OCI-LY7 (cell line): ENCODE data around the gene CHRNA7. TPM values are rescaled to one million over a fixed set of nuclear protein-coding genes. Genes with fewer than 3 reads are reported as not detected.

Source experiments
- BruUV-seq: library from RNA; stranded (reverse); fragments of 400-500 nt; replicated peaks from 2 replicates; lab custom pipeline; 2021; lab: Mats Ljungman, UMichigan
- CTCF ChIA-PET: fragments of 300-600 bp; sonication (Branson Sonifier 250); formaldehyde crosslinking; loops from one replicate; lab custom pipeline; 2022; ENCODE audit warnings: antibody characterized with exemption; ENCODE audit not compliant: unreplicated experiment; lab: Charles Lee
- POLR2A ChIA-PET: fragments of 300-600 bp; sonication (Branson Sonifier 250); formaldehyde crosslinking; loops from one replicate; lab custom pipeline; 2022; ENCODE audit warnings: antibody characterized with exemption; lab: Charles Lee
- DNase-seq: peaks from one replicate; pipeline ENCODE4 v3.0.0-alpha.2; 2015; ENCODE audit warnings: low spot score
- H2AFZ ChIP-seq: fragments of 200-600 bp; sonication (generic), shearing (Covaris generic); 2 replicates; pipeline ENCODE4 v1.6.1; 2014; ENCODE audit warnings: mild to moderate bottlenecking, antibody characterized with exemption, low read length, moderate library complexity
- H3K27ac ChIP-seq: fragments of 200-600 bp; sonication (generic); 2 replicates; pipeline ENCODE4 v1.5.1; 2014; ENCODE audit warnings: mixed run types, low read depth, mild to moderate bottlenecking, moderate library complexity, low read length, inconsistent platforms; ENCODE audit not compliant: poor library complexity, severe bottlenecking
- H3K36me3 ChIP-seq: fragments of 200-600 bp; sonication (generic); 2 replicates; pipeline ENCODE4 v1.6.1; 2014; ENCODE audit warnings: mild to moderate bottlenecking, antibody characterized with exemption, low read length, moderate library complexity, mixed read lengths; ENCODE audit not compliant: insufficient read depth
- H3K4me1 ChIP-seq: fragments of 200-600 bp; sonication (generic); 2 replicates; pipeline ENCODE4 v1.5.1; 2014; ENCODE audit warnings: mild to moderate bottlenecking, low read length; ENCODE audit not compliant: insufficient read depth, poor library complexity, severe bottlenecking
- H3K4me2 ChIP-seq: fragments of 200-600 bp; sonication (generic); 2 replicates; pipeline ENCODE4 v1.6.1; 2014; ENCODE audit warnings: mild to moderate bottlenecking, low read length
- H3K4me3 ChIP-seq: fragments of 200-600 bp; sonication (generic); 2 replicates; pipeline ENCODE4 v1.5.1; 2014; ENCODE audit warnings: mild to moderate bottlenecking, low read depth, low read length; ENCODE audit not compliant: poor library complexity, severe bottlenecking
- H3K79me2 ChIP-seq: fragments of 200-600 bp; sonication (generic); 2 replicates; pipeline ENCODE4 v1.6.1; 2016; ENCODE audit warnings: low read depth, mild to moderate bottlenecking, low read length, moderate library complexity, mixed read lengths; ENCODE audit not compliant: insufficient read depth
- H3K9me2 ChIP-seq: fragments of 200-600 bp; sonication (generic); 2 replicates; pipeline ENCODE4 v1.6.1; 2016; ENCODE audit warnings: mild to moderate bottlenecking, low read length, mixed read lengths; ENCODE audit not compliant: insufficient read depth
- H3K9me3 ChIP-seq: fragments of 200-600 bp; sonication (generic); 2 replicates; pipeline ENCODE4 v1.6.1; 2014; ENCODE audit warnings: mild to moderate bottlenecking, mixed run types, low read length, mixed read lengths
- H4K20me1 ChIP-seq: fragments of 200-600 bp; sonication (generic); 2 replicates; pipeline ENCODE4 v1.6.1; 2014; ENCODE audit warnings: mild to moderate bottlenecking, antibody characterized with exemption, low read length, moderate library complexity, mixed read lengths; ENCODE audit not compliant: insufficient read depth
- CTCF ChIP-seq: fragments of 200-600 bp; sonication (generic); conservative IDR thresholded peaks from 2 replicates; pipeline ENCODE4 v1.5.1; 2014; ENCODE audit warnings: mild to moderate bottlenecking, antibody characterized with exemption, low read length, moderate library complexity, mixed read lengths
- EZH2phosphoT487 ChIP-seq: fragments of 200-600 bp; sonication (generic); IDR thresholded peaks from 2 replicates; pipeline ENCODE4 v1.6.1; 2018; ENCODE audit warnings: low read depth, borderline replicate concordance, mild to moderate bottlenecking, mixed run types, antibody characterized with exemption, low read length, moderate library complexity, mixed read lengths
- intact Hi-C: fragments of 100-400 bp; cut with micrococcal nuclease; formaldehyde crosslinking; loops from one replicate; pipeline ENCODE4 v1.10.0; 2022; ENCODE audit not compliant: unreplicated experiment
- total RNA-seq, 2 experiments: library from RNA; depleted of rRNA in 1 of 2; stranded (reverse); fragments of >200 nt in 1 of 2; shearing (Covaris generic) in 1 of 2; gene quantifications; 2 replicates each; pipeline ENCODE4 v1.2.3, GENCODE V29; 2014 to 2022

The CHRNA7 gene
- total RNA-seq, 2 experiments from 2014 or later: not detected

DNA sequence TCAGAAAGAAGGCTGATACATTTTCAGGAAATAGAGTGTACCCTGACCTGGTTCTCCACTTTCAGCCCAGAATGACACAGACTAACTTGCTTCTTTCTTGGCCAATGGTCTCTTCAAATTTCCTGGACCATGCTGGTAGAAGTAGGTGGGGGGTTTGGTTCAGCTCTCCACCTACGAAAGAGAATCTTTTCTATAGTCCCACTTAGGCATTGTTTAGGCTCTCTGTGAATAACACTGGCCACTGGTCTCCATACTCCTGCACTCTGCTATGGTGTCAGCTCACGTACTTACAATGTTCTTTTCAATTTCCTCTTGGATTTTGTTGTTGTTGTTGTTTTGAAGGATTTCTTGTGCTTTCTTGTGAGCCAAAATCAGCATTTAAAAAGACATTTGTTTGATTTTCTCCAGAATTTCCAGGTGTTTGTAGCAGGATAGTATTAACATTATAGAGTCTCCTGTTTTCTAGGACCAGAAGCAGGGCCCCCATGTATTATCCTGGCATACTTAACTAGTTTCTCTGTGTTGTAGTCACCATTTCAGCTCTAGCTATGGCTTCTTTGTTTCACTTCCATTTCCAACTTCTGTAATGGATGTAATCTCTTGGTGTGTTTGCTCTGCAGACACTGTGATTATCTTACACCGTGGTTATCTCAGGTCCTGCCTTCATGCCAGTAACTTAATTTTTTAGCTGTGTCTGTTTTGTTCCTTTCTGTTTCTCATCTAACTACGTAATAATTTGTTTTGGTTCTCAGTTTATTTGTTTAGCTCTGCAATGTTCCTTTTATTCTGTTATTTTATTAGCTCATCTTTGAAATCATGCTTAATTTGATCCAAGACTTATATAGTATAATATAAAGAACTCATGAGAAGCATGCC lies 61.4 kb downstream of the CHRNA7 start:
- no peaks in the 10 kb centered on the region for H3K4me1 ChIP-seq
- no peaks in the 10 kb centered on the region for H4K20me1 ChIP-seq
- POLR2A ChIA-PET: no interaction called here
- H3K36me3 ChIP-seq: no peaks in the 10 kb centered on the region
- no peaks in the 10 kb centered on the region for H3K9me3 ChIP-seq
- intact Hi-C loops: no loop called here
- TF ChIP-seq CTCF (no peak), EZH2phosphoT487 (no peak)
- no peak overlapping the region for H2AFZ ChIP-seq
- no peak overlapping the region for H3K27ac ChIP-seq
- CTCF ChIA-PET: no interaction called here
- no peaks in the 10 kb centered on the region for H3K9me2 ChIP-seq
- no peaks in the 10 kb centered on the region for H3K79me2 ChIP-seq
- H3K4me2 ChIP-seq: no peak overlapping the region
- DNase-seq: no peak
- no TSS peak for BruUV-seq
- H3K4me3 ChIP-seq: no peak overlapping the region

GRCh38 chr15:32096213-32096612 lies 65.9 kb downstream of the CHRNA7 start:
- ChIA-PET POLR2A (interaction anchor here (0.7 kb wide), 2 partner anchors 10 to 506 kb away, joined by 3 read pairs; no protein-coding TSS in a partner anchor), CTCF (no interaction called here)
- no peaks in the 10 kb centered on the region for H3K36me3 ChIP-seq
- no peaks in the 10 kb centered on the region for H3K9me3 ChIP-seq
- TF ChIP-seq CTCF (no peak), EZH2phosphoT487 (no peak)
- intact Hi-C loops: no loop called here
- no peaks in the 10 kb centered on the region for H4K20me1 ChIP-seq
- no peak overlapping the region for H2AFZ ChIP-seq
- no peak overlapping the region for H3K4me2 ChIP-seq
- DNase-seq: no peak
- H3K79me2 ChIP-seq: no peaks in the 10 kb centered on the region
- no peak overlapping the region for H3K27ac ChIP-seq
- H3K4me1 ChIP-seq: no peaks in the 10 kb centered on the region
- no peak overlapping the region for H3K4me3 ChIP-seq
- H3K9me2 ChIP-seq: no peaks in the 10 kb centered on the region
- BruUV-seq: no TSS peak
